HepG2 (cell line): Measurements from ENCODE around the gene SLC16A5. TPM values are rescaled to one million over a fixed set of nuclear protein-coding genes. Genes with fewer than 3 reads are reported as not detected.

Source experiments
- ATAC-seq: fragments of 200-7000 bp; cut with Tn5 transposase; 3 replicates; pipeline ENCODE4 v1.9.1; 2020; ENCODE audit warnings: mild to moderate bottlenecking, moderate library complexity
- BruUV-seq: library from RNA; stranded (reverse); fragments of 400-500 nt; replicated peaks from 2 replicates; lab custom pipeline; 2021; lab: Mats Ljungman, UMichigan
- CTCF ChIA-PET: fragments of 300-600 bp; formaldehyde crosslinking; extraction: SDS; loops from one replicate; lab custom pipeline; 2021; ENCODE audit warnings: low total read pairs, inconsistent platforms, low intra/inter-chr PET ratio; lab: Yijun Ruan, JAX
- POLR2A ChIA-PET: fragments of 350-600 bp; sonication (Branson Sonifier 250); formaldehyde crosslinking; loops from one replicate; lab custom pipeline; 2020; ENCODE audit warnings: antibody characterized with exemption, inconsistent platforms; lab: Yijun Ruan, JAX
- DNase-seq: peaks from one replicate; pipeline ENCODE4 v3.0.0-alpha.2; 2015; ENCODE audit warnings: low spot score
- FAIRE-seq: peaks from 3 replicates; lab custom pipeline; 2011; peaks lifted over from hg19 to GRCh38; lab: Jason Lieb, UNC
- H2AFZ ChIP-seq: one replicate; pipeline ENCODE4 v1.6.1; 2011; ENCODE audit warnings: low read length, inconsistent platforms
- H3K27ac ChIP-seq: fragments of 300-600 bp; 3 replicates; pipeline ENCODE4 v1.8.0; 2011; ENCODE audit warnings: mixed run types, mild to moderate bottlenecking, mixed read lengths, low read length, inconsistent platforms; ENCODE audit not compliant: insufficient read depth; ENCODE audit errors: extremely low read length
- H3K27me3 ChIP-seq, 2 experiments: fragments of 200-600 bp in 1 of 2; 2 replicates in 1 of 2; 3 replicates in 1 of 2; pipeline versions ENCODE4 v1.6.0 to v1.8.0; 2011; ENCODE audit warnings: low read length in 2 of 2, mild to moderate bottlenecking in 2 of 2, moderate library complexity in 2 of 2, inconsistent platforms in 1 of 2; ENCODE audit not compliant: insufficient read depth in 2 of 2, control insufficient read depth in 1 of 2
- H3K36me3 ChIP-seq, 2 experiments: fragments of 200-600 bp in 1 of 2; replicated peaks in 1 of 2; 2 replicates in 1 of 2; 3 replicates in 1 of 2; pipeline versions ENCODE4 v1.5.1 to v1.8.0; 2011; ENCODE audit warnings: low read length in 2 of 2, inconsistent platforms in 1 of 2; ENCODE audit not compliant: insufficient read depth in 2 of 2, control insufficient read depth in 1 of 2
- H3K4me1 ChIP-seq: 2 replicates; pipeline ENCODE4 v1.5.1; 2012; ENCODE audit warnings: low read length, inconsistent platforms; ENCODE audit not compliant: insufficient read depth
- H3K4me2 ChIP-seq: 2 replicates; pipeline ENCODE4 v1.6.0; 2011; ENCODE audit warnings: low read depth, low read length, inconsistent platforms
- H3K4me3 ChIP-seq, 3 experiments: fragments of 200-600 bp in 1 of 3; sonication (generic), shearing (Covaris generic) in 1 of 3; replicated peaks in 1 of 3; 2 replicates each; pipeline ENCODE4 v1.5.1; 2011 to 2016; ENCODE audit warnings: low read length in 3 of 3, inconsistent platforms in 2 of 3, low read depth in 2 of 3, mild to moderate bottlenecking in 2 of 3, control low read depth in 1 of 3, mixed read lengths in 1 of 3; ENCODE audit not compliant: insufficient read depth in 1 of 3
- H3K79me2 ChIP-seq: one replicate; pipeline ENCODE4 v1.6.1; 2011; ENCODE audit warnings: low read length, inconsistent platforms; ENCODE audit not compliant: insufficient read depth
- H3K9ac ChIP-seq: 2 replicates; pipeline ENCODE4 v1.6.0; 2011; ENCODE audit warnings: mild to moderate bottlenecking, low read depth, low read length, inconsistent platforms; ENCODE audit not compliant: insufficient read depth
- H3K9me3 ChIP-seq: 2 replicates; pipeline ENCODE4 v1.5.1; 2012; ENCODE audit warnings: mild to moderate bottlenecking, low read length
- H4K20me1 ChIP-seq: 2 replicates; pipeline ENCODE4 v1.6.0; 2011; ENCODE audit warnings: inconsistent platforms, mild to moderate bottlenecking, low read length, moderate library complexity; ENCODE audit not compliant: insufficient read depth
- HOXA9 ChIP-seq: sonication (generic); formaldehyde crosslinking; IDR thresholded peaks from 2 replicates; pipeline ENCODE4 v1.8.1; 2022; ENCODE audit warnings: missing genetic modification reagents, mild to moderate bottlenecking, moderate library complexity, borderline replicate concordance
- MED8 ChIP-seq: sonication (generic); formaldehyde crosslinking; IDR thresholded peaks from 2 replicates; pipeline ENCODE4 v1.8.1; 2023; ENCODE audit warnings: mild to moderate bottlenecking, missing genetic modification reagents; ENCODE audit not compliant: insufficient replicate concordance
- ZNF143 ChIP-seq: sonication (generic); formaldehyde crosslinking; IDR thresholded peaks from 2 replicates; pipeline ENCODE4 v1.4.0; 2020; ENCODE audit warnings: missing genetic modification reagents
- ZNF3 ChIP-seq: IDR thresholded peaks from 2 replicates; pipeline ENCODE4 v1.7.0; 2017; ENCODE audit warnings: inconsistent platforms
- ZNF780A ChIP-seq: sonication (generic); formaldehyde crosslinking; IDR thresholded peaks from 2 replicates; pipeline ENCODE4 v1.8.0; 2022; ENCODE audit warnings: mild to moderate bottlenecking, missing genetic modification reagents, moderate library complexity
- WGBS: methylation state at CpG from one replicate; pipeline ENCODE4 v1.1.6; 2017; ENCODE audit warnings: low lambda C conversion rate; 5-methylcytosine and 5-hydroxymethylcytosine counted together
- in situ Hi-C: cut with HindIII; loops from 2 replicates; pipeline ENCODE4 v1.10.0; 2017; ENCODE audit warnings: low pct_unique_long_range_greater_than_20kb; ENCODE audit not compliant: extremely low pct_ligation_motif_present
- intact Hi-C: fragments of 100-400 bp; cut with micrococcal nuclease; formaldehyde crosslinking; loops from one replicate; pipeline ENCODE4 v1.10.0; 2022; ENCODE audit not compliant: unreplicated experiment
- polyA plus RNA-seq, 8 experiments: library from polyadenylated mRNA; depleted of rRNA in 3 of 8; stranded (reverse) in 7 of 8; unstranded in 1 of 8; fragments of >200 nt; fragmentation: Illumina TruSeq in 4 of 8; extraction: Trizol in 4 of 8; gene quantifications; 2 replicates each; pipeline versions ENCODE4 v1.2.1 to v1.2.3, GENCODE V29; 2011 to 2016; ENCODE audit warnings: low read depth in 4 of 8, missing spikeins in 1 of 8, mixed read lengths in 1 of 8; ENCODE audit not compliant: insufficient read depth in 1 of 8
- total RNA-seq, 5 experiments: library from RNA; depleted of rRNA; stranded (reverse); fragments of >200 nt; fragmentation: Illumina TruSeq; extraction: Trizol; gene quantifications; 2 replicates each; pipeline ENCODE4 v1.2.3, GENCODE V29; 2016; ENCODE audit warnings: low read depth in 1 of 5
- TF ChIP-seq, protein P1 (sequence below): sonication (generic); formaldehyde crosslinking; IDR thresholded peaks from 2 replicates; pipeline ENCODE4 v1.4.0; 2020; ENCODE audit warnings: missing genetic modification reagents
- TF ChIP-seq, protein P2 (sequence below): sonication (generic); formaldehyde crosslinking; IDR thresholded peaks from 2 replicates; pipeline ENCODE4 v1.4.0; 2020; ENCODE audit warnings: mild to moderate bottlenecking, missing genetic modification reagents
- TF ChIP-seq, protein P3 (sequence below), 2 experiments: fragments of 450-650 bp in 1 of 2; sonication (generic) in 1 of 2; formaldehyde crosslinking; IDR thresholded peaks; 2 replicates each; pipeline versions ENCODE4 v1.5.0 to v1.8.0; 2020 to 2022; ENCODE audit warnings: mild to moderate bottlenecking in 1 of 2, missing genetic modification reagents in 1 of 2

SLC16A5 gene
- total and polyA plus RNA-seq, 2 of the 13 experiments (the other 11 are each of a cell fraction or from before 2014, with no cell fraction given), result 0.69 to 5.6 TPM

DNA sequence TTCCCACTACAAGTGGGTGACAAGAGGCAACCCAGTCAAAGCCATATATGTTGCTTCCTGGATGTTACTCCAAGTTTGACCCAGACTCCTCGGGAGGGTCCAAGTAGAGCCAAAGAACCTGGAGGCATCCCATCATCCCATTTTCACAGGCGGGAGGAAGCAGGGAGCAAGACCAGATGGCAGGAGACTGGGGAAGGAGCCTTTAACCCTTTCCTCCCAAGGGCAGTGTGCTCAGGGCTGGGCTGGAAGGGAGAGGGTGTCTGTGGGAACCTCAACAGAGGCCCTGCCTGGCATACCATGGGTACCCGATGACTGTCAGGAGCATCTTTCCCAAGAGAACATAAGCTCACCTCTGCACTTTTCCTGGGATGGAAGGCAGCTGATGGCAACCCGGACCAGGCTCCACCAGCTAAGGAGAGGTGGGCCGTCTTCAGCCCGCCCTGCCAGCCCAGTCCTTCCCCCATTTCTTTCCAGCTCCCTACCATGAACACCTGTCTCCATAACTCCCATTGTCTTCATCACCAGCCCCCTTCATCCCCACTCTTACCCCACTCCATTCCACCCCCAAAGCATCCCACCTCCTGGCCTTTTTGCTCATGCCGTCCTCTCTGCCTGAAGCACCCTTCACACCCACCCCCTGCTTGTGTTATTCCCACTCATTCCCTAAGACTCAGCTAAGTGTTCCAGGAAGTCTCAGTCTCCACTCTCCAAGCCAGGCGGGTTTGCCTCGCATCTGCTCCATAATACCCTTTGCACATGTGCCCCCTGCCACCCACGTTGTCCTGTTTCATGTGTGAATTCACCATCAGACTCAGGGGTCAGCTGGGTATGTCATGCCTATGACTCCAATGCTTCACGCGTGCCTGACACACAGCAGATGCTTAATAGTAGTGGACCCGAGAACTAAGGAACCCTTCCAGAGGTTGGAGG lies 5.9 kb upstream of the SLC16A5 start:
- H3K27ac ChIP-seq, result no peak overlapping the region
- TF ChIP-seq ZNF3 (CRISPR knock-in tag) (no peak), MED8 (no peak), HOXA9 (CRISPR knock-in tag) (0 out of 2 replicates have a peak, but pooled peaks have one; percentile 33), ZNF143 (CRISPR knock-in tag) (no peak), ZNF780A (0 out of 2 replicates have a peak, but pooled peaks have one; percentile 47)
- TF ChIP-seq, protein P1, sequence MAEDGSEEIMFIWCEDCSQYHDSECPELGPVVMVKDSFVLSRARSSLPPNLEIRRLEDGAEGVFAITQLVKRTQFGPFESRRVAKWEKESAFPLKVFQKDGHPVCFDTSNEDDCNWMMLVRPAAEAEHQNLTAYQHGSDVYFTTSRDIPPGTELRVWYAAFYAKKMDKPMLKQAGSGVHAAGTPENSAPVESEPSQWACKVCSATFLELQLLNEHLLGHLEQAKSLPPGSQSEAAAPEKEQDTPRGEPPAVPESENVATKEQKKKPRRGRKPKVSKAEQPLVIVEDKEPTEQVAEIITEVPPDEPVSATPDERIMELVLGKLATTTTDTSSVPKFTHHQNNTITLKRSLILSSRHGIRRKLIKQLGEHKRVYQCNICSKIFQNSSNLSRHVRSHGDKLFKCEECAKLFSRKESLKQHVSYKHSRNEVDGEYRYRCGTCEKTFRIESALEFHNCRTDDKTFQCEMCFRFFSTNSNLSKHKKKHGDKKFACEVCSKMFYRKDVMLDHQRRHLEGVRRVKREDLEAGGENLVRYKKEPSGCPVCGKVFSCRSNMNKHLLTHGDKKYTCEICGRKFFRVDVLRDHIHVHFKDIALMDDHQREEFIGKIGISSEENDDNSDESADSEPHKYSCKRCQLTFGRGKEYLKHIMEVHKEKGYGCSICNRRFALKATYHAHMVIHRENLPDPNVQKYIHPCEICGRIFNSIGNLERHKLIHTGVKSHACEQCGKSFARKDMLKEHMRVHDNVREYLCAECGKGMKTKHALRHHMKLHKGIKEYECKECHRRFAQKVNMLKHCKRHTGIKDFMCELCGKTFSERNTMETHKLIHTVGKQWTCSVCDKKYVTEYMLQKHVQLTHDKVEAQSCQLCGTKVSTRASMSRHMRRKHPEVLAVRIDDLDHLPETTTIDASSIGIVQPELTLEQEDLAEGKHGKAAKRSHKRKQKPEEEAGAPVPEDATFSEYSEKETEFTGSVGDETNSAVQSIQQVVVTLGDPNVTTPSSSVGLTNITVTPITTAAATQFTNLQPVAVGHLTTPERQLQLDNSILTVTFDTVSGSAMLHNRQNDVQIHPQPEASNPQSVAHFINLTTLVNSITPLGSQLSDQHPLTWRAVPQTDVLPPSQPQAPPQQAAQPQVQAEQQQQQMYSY, result no peak
- TF ChIP-seq, protein P2, sequence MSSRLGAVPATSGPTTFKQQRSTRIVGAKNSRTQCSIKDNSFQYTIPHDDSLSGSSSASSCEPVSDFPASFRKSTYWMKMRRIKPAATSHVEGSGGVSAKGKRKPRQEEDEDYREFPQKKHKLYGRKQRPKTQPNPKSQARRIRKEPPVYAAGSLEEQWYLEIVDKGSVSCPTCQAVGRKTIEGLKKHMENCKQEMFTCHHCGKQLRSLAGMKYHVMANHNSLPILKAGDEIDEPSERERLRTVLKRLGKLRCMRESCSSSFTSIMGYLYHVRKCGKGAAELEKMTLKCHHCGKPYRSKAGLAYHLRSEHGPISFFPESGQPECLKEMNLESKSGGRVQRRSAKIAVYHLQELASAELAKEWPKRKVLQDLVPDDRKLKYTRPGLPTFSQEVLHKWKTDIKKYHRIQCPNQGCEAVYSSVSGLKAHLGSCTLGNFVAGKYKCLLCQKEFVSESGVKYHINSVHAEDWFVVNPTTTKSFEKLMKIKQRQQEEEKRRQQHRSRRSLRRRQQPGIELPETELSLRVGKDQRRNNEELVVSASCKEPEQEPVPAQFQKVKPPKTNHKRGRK (CRISPR knock-in tag), result no peak
- TF ChIP-seq, protein P3, sequence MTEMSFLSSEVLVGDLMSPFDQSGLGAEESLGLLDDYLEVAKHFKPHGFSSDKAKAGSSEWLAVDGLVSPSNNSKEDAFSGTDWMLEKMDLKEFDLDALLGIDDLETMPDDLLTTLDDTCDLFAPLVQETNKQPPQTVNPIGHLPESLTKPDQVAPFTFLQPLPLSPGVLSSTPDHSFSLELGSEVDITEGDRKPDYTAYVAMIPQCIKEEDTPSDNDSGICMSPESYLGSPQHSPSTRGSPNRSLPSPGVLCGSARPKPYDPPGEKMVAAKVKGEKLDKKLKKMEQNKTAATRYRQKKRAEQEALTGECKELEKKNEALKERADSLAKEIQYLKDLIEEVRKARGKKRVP (CRISPR knock-in tag; IDR thresholded peaks at IDR 0.05), result peak in 1 of 2 experiments; percentile 35; a peak in 1 of 4 replicates

More for the DNA sequence above, 5.9 kb upstream of the SLC16A5 start:
- Histone ChIP-seq H4K20me1 (no peaks in the 10 kb centered on the region), H3K4me3 (no peak overlapping the region), H3K27me3 (peaks cover 0 to 13% of the 10 kb centered on the region in 2 experiments; a peak in 2 of 5 replicates), H3K36me3 (no peaks in the 10 kb centered on the region), H2AFZ (no peak overlapping the region), H3K79me2 (no peaks in the 10 kb centered on the region), H3K9me3 (no peaks in the 10 kb centered on the region), H3K4me2 (no peak overlapping the region; the same call in 1 of the 2 replicates), H3K9ac (no peak overlapping the region), H3K4me1 (peaks cover 98% of the 10 kb centered on the region)
- ChIA-PET CTCF (no interaction called here), POLR2A (interaction anchor here (1.1 kb wide), 1 partner anchor 10 kb away, joined by 3 read pairs; no protein-coding TSS in a partner anchor)
- intact Hi-C loops, result no loop called here
- no peak for DNase-seq
- FAIRE-seq, result no peak
- no TSS peak for BruUV-seq
- no peak for ATAC-seq
- in situ Hi-C loops, result no loop called here
- 44% methylated on average over 13 of the region's 13 CpGs for WGBS
